Erythroblast (primary cell): ENCODE measurements around the gene C2CD4A.

Source experiments
- GATA1 ChIP-seq: IDR thresholded peaks from 2 replicates; pipeline ENCODE4 v1.6.1; 2011; ENCODE audit warnings: low read depth, mild to moderate bottlenecking, control low read depth, low read length, moderate library complexity
- POLR2A ChIP-seq: IDR thresholded peaks from 2 replicates; pipeline ENCODE4 v1.6.1; 2011; ENCODE audit warnings: mild to moderate bottlenecking, low read length

GRCh38 chr15:62103431-62103830 lies 36.7 kb downstream of the C2CD4A start:
- no peak for TF ChIP-seq POLR2A
- TF ChIP-seq GATA1: no peak
